M059J (cell line): ENCODE measurements around the gene ACTMAP. TPM values are rescaled to one million over a fixed set of nuclear protein-coding genes. Genes with fewer than 3 reads are reported as not detected.
A peak's percentile ranks its signal among the peaks of the same experiment; 100 is the strongest.
"Not testable (repeated sequence)": the region's sequence is repeated elsewhere in the genome, so short reads cannot be mapped to it uniquely, and the experiment has no call there.

Experiments used
- DNase-seq: peaks from one replicate; pipeline ENCODE4 v3.0.0-alpha.2; 2012; ENCODE audit warnings: low read depth
- total RNA-seq: library from RNA; depleted of rRNA; stranded (reverse); fragments of >200 nt; shearing (Covaris generic); gene quantifications from 2 replicates; pipeline ENCODE4 v1.2.3, GENCODE V29; 2014; rRNA removed

The ACTMAP gene
- total RNA-seq = 0.76 and 1.3 TPM in 2 replicates

- peak; percentile 100 for DNase-seq
These were observed at the start of gene ACTMAP for GRCh38 chr19:40750058-40750873. Gene ACTMAP (minus strand): TSS chr19:40750477. CDS start chr19:40749803, 674 bp downstream.

- DNase-seq = peak; percentile 29
These were observed 49.5 kb upstream of the ACTMAP start for GRCh38 chr19:40799558-40800338.

GRCh38 chr19:40798683-40799557 lies 48.6 kb upstream of the ACTMAP start, which contains the start of gene EGLN2:
Gene EGLN2 (plus strand): TSS chr19:40799191. CDS start chr19:40800573, 1,382 bp downstream.
- peak; percentile 100 for DNase-seq

GRCh38 chr19:40797963-40798682 lies 47.8 kb upstream of the ACTMAP start:
- DNase-seq = peak; percentile 79

GRCh38 chr19:40797166-40797962 lies 47.1 kb upstream of the ACTMAP start:
- no peak for DNase-seq

- no peak for DNase-seq
These were observed 41.7 kb upstream of the ACTMAP start for GRCh38 chr19:40791996-40792395.

GRCh38 chr19:40791349-40791748 lies 41.1 kb upstream of the ACTMAP start:
- no peak for DNase-seq

- no peak for DNase-seq
These were observed 36.1 kb upstream of the ACTMAP start for GRCh38 chr19:40786060-40787037.

- no peak for DNase-seq
These were observed 35.2 kb upstream of the ACTMAP start for GRCh38 chr19:40785526-40785925.

- not testable (repeated sequence) for DNase-seq
These were observed 33.9 kb upstream of the ACTMAP start for GRCh38 chr19:40784146-40784545.

GRCh38 chr19:40783711-40784110 lies 33.4 kb upstream of the ACTMAP start:
- no peak for DNase-seq

GRCh38 chr19:40781140-40781539 lies 30.9 kb upstream of the ACTMAP start:
- no peak for DNase-seq

GRCh38 chr19:40780582-40780981 lies 30.3 kb upstream of the ACTMAP start:
- no peak for DNase-seq

GRCh38 chr19:40778706-40779284 lies 28.5 kb upstream of the ACTMAP start:
- peak; percentile 50 for DNase-seq

- peak; percentile 100 for DNase-seq
These were observed 27.8 kb upstream of the ACTMAP start, which contains the start of gene RAB4B for GRCh38 chr19:40777937-40778705. Gene RAB4B (plus strand): TSS chr19:40778247. CDS start chr19:40778376, 129 bp downstream.

GRCh38 chr19:40777645-40777936 lies 27.3 kb upstream of the ACTMAP start:
- no peak for DNase-seq

GRCh38 chr19:40776932-40777644 lies 26.8 kb upstream of the ACTMAP start:
- peak; percentile 94 for DNase-seq
